Vein endothelial cell (primary cell): Measurements from ENCODE around the gene IARS2. TPM values are rescaled to one million over a fixed set of nuclear protein-coding genes. Genes with fewer than 3 reads are reported as not detected.

Source experiments
- small RNA-seq: library from RNA; depleted of rRNA; stranded (forward); fragments of <200 nt; gene quantifications from one replicate; pipeline ENCODE3, GENCODE V24; 2012
- total RNA-seq: library from RNA; depleted of rRNA; stranded (reverse); fragments of >200 nt; gene quantifications from 2 replicates; pipeline ENCODE4 v1.2.3, GENCODE V29; 2012

IARS2 gene
- total RNA-seq = 68.6 and 78.6 TPM in 2 replicates

DNA sequence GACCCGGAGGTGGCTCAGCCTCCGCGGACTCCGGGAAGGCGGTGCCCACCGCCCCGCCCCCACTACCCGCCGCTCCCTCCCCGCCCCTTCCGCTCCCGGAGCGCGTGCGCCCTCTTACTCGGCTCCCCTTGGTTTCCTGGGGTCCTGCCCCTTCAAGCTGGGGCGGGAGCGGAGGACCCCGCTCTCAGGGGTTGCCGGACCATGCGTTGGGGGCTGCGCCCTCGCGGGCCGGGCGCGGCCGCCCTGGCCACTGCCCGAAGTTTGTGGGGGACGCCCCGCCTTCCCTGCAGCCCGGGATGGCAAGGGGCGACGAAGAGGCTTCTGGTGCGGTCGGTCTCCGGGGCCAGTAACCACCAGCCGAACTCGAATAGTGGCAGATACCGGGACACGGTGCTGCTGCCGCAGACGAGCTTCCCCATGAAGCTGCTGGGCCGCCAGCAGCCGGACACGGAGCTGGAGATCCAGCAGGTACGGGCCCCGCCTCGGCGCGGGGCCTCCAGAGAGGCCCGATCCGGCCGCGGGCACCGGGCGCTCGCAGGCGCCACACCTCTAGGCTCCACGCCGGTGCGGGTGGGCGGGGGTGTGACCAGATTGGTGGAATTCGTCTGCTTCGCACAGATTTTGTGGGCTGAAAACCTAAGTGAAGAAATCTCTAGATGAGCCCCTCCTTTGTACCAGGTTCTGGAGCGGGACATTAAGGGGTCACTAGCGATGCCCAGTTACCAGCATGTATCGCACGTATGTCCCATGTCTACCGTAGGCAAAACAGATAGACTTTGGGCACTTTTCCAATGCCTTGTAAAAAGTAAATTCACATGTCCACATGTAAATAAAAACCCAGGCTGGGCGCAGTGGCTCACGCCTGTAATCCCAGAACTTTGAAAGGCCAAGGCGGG lies at the start of gene IARS2:
Gene IARS2 (plus strand): TSS at position 117 of the 896 bp plus-strand sequence. CDS start 85 bp downstream, at position 202.

DNA sequence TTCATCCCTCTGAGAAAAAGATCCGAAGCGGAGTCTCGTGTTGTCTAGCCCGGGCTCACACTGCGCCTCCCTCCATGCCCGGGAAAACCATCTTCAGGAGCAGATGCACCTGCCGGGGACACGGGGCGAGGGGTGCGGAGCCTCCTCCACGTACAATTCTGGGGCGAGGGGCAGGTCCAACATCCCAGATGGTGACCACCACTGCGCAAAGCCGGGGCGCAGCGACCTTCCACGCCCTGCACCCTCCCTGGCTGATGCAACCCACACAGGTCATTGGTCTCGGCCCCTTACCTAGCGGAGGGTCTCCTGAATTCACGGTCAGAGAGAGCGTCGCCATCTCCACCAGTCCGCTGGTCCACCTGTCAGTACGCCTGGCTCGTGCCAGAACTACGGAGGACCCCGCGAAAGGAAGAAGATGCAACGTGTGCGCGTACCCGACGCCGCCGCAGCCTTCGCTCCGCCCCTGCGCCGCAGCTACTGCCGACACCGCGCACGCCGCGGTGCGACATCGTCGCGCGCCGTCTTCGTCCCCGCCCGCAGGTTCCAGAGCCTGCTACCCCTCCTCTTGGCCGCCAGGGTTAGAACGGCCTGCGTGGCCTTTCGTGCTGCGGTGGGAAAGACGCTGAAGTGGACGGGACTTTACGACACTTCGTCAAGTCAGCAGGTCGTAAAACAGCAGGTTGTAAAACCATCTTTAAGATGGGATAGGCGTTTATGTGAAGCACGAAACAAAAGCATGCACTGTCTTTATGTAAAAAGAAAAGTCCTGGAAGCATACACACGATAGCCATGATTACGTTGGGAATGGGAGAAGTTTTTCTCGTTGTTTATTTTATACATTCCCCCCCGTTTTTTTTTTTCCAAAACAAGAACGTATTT lies 47.6 kb upstream of the IARS2 start, which contains the start of gene EPRS1:
Gene EPRS1 (minus strand): TSS at position 454 of the 879 bp plus-strand sequence. CDS start 117 bp downstream, at position 337.

DNA sequence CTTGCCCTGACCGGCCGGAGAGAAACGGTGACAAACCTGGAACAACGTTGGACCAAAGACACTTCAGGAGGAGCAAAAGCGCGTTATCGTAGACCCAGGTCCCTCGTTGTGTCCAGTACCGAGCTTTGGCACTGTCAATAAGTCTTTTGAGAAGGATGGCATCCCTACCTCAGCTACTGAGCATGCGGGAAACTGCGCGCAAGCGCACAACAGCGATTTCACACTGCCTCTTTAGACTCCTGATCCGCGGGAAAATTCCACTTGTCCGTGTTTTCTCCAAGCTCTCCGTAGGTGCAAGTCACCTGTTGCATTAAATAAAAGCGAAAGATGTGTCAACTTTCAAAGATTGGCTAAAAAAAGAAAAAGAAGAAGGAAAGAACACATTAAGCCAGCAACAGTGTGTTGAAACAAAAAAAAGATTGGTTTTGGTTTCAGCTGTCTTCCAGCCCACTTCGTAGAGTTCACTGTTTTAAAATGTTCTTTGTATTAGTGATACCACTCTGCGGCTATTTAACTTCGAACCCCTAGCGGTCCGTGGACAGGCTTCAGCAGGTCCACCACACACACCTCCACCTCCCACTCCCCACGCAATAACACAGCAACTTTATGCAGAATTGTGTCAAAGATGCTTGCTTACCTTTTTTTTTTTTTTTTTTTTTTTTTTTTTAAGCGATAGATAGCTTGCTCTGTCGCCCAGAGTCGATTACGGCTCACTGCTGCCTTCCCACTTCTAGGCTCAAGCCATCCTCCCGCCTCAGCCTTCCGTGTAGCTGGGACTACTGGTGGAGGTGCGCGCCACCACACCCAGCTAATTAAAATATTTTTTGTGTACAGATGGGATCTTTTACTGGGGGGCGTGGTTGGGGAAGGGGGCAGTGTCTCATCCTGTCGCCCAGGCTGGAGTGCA lies 4.0 kb upstream of the IARS2 start, which contains the start of gene BPNT1:
Gene BPNT1 (minus strand): TSS at position 139 of the 907 bp plus-strand sequence. CDS start 9,942 bp downstream, outside the sequence.

Small RNA genes lying within 50 kb of the gene (small RNA-seq; reads per million reads assigned to genes)
- 0.16 reads per million for gene MIR194-1
- 0.16 reads per million for gene MIR215

Other genes with a start within 250 kb of the IARS2 start
- gene SLC30A10, start 165.6 kb upstream of the IARS2 start, total RNA-seq = not detected in 2 replicates
- 112 and 147 TPM in 2 replicates for gene EPRS1, start 47.6 kb upstream of the IARS2 start, total RNA-seq
- gene BPNT1, start 4.3 kb upstream of the IARS2 start, total RNA-seq = 23.8 and 29.4 TPM in 2 replicates
- gene RAB3GAP2, start 178.3 kb downstream of the IARS2 start, total RNA-seq = 31.7 and 35.9 TPM in 2 replicates